ENCODE results near the gene FOLR2. TPM values are rescaled to one million over a fixed set of nuclear protein-coding genes. Genes with fewer than 3 reads are reported as not detected.
"Not testable (repeated sequence)": the region's sequence is repeated elsewhere in the genome, so short reads cannot be mapped to it uniquely, and the experiment has no call there.

Gene FOLR2
- not detected for total RNA-seq

GRCh38 chr11:72216638-72217037 lies at the start of gene FOLR2:
Gene FOLR2 (plus strand): TSS chr11:72216794. CDS start chr11:72218585, 1,791 bp downstream.
- no peak within 1 kb of the TSS for H3K4me3 Mint-ChIP-seq
- peaks cover 4% of the 10 kb centered on the region for H3K4me1 Mint-ChIP-seq (ENCODE audit: low read depth)
- ATAC-seq (replicated peaks in 1 of 2): no peak
- DNase-seq: no peak
- H3K36me3 Mint-ChIP-seq (ENCODE audit: insufficient read depth in 2 of 2): no peaks in the 10 kb centered on the region
- no peaks in the 10 kb centered on the region for H3K9me3 Mint-ChIP-seq
- no peak within 1 kb of the TSS for H3K27ac Mint-ChIP-seq
- H3K27me3 Mint-ChIP-seq (ENCODE audit: low read depth): peaks cover 23% of the 10 kb centered on the region

- H3K27ac Mint-ChIP-seq; H3K4me1 Mint-ChIP-seq (ENCODE audit: low read depth); DNase-seq; H3K9me3 Mint-ChIP-seq; H3K27me3 Mint-ChIP-seq (ENCODE audit: low read depth); H3K4me3 Mint-ChIP-seq; ATAC-seq (replicated peaks in 1 of 2); H3K36me3 Mint-ChIP-seq (ENCODE audit: insufficient read depth in 2 of 2): not testable (repeated sequence)
Observed at GRCh38 chr11:72169046-72169555, 47.5 kb upstream of the FOLR2 start.

GRCh38 chr11:72169754-72170153 lies 46.8 kb upstream of the FOLR2 start:
- DNase-seq; ATAC-seq (replicated peaks in 1 of 2); H3K4me1 Mint-ChIP-seq (ENCODE audit: low read depth); H3K9me3 Mint-ChIP-seq; H3K27ac Mint-ChIP-seq; H3K4me3 Mint-ChIP-seq; H3K27me3 Mint-ChIP-seq (ENCODE audit: low read depth); H3K36me3 Mint-ChIP-seq (ENCODE audit: insufficient read depth in 2 of 2): not testable (repeated sequence)

- H3K27ac Mint-ChIP-seq; ATAC-seq (replicated peaks in 1 of 2); DNase-seq; H3K36me3 Mint-ChIP-seq (ENCODE audit: insufficient read depth in 2 of 2); H3K4me1 Mint-ChIP-seq (ENCODE audit: low read depth); H3K27me3 Mint-ChIP-seq (ENCODE audit: low read depth); H3K4me3 Mint-ChIP-seq; H3K9me3 Mint-ChIP-seq: not testable (repeated sequence)
Observed at GRCh38 chr11:72172043-72172442, 44.6 kb upstream of the FOLR2 start.

- no peaks in the 10 kb centered on the region for H3K27me3 Mint-ChIP-seq (ENCODE audit: low read depth)
- no peaks in the 10 kb centered on the region for H3K36me3 Mint-ChIP-seq (ENCODE audit: insufficient read depth in 2 of 2)
- H3K9me3 Mint-ChIP-seq: no peaks in the 10 kb centered on the region
- no peak for DNase-seq
- H3K4me3 Mint-ChIP-seq: no peak overlapping the region
- no peak overlapping the region for H3K27ac Mint-ChIP-seq
- no peaks in the 10 kb centered on the region for H3K4me1 Mint-ChIP-seq (ENCODE audit: low read depth)
- no peak for ATAC-seq (replicated peaks in 1 of 2)
Observed at GRCh38 chr11:72173291-72173690, 43.3 kb upstream of the FOLR2 start.

- Mint-ChIP-seq H3K27ac (no peak overlapping the region), H3K27me3 (ENCODE audit: low read depth) (no peaks in the 10 kb centered on the region), H3K4me1 (ENCODE audit: low read depth) (peaks cover 1% of the 10 kb centered on the region), H3K36me3 (ENCODE audit: insufficient read depth in 2 of 2) (no peaks in the 10 kb centered on the region), H3K9me3 (no peaks in the 10 kb centered on the region), H3K4me3 (no peak overlapping the region)
- no peak for DNase-seq
- ATAC-seq (replicated peaks in 1 of 2): no peak
Observed at GRCh38 chr11:72174302-72175070, 42.1 kb upstream of the FOLR2 start.

GRCh38 chr11:72177656-72178055 lies 38.9 kb upstream of the FOLR2 start:
- Mint-ChIP-seq H3K36me3 (ENCODE audit: insufficient read depth in 2 of 2) (no peaks in the 10 kb centered on the region), H3K27ac (no peak overlapping the region), H3K4me3 (no peak overlapping the region), H3K9me3 (no peaks in the 10 kb centered on the region), H3K27me3 (ENCODE audit: low read depth) (peaks cover 10% of the 10 kb centered on the region), H3K4me1 (ENCODE audit: low read depth) (peaks cover 17% of the 10 kb centered on the region)
- no peak for DNase-seq
- no peak for ATAC-seq (replicated peaks in 1 of 2)

- Mint-ChIP-seq H3K4me3 (no peak overlapping the region), H3K4me1 (ENCODE audit: low read depth) (peaks cover 26% of the 10 kb centered on the region)
- ATAC-seq (replicated peaks in 1 of 2): no peak
Observed at GRCh38 chr11:72179049-72179803, 37.4 kb upstream of the FOLR2 start.

GRCh38 chr11:72179804-72180396 lies 36.7 kb upstream of the FOLR2 start:
- H3K36me3 Mint-ChIP-seq (ENCODE audit: insufficient read depth in 2 of 2): no peaks in the 10 kb centered on the region
- H3K27me3 Mint-ChIP-seq (ENCODE audit: low read depth): peaks cover 17% of the 10 kb centered on the region
- peaks cover 26% of the 10 kb centered on the region for H3K4me1 Mint-ChIP-seq (ENCODE audit: low read depth)
- H3K4me3 Mint-ChIP-seq: peak overlapping the region in 1 of 2 donors; percentile 39
- ATAC-seq (replicated peaks in 1 of 2): peak; percentile 51 to 65
- no peak overlapping the region for H3K27ac Mint-ChIP-seq
- peak in 1 of 2 donors; percentile 3 for DNase-seq
- no peaks in the 10 kb centered on the region for H3K9me3 Mint-ChIP-seq

More at GRCh38 chr11:72179049-72179803, 37.4 kb upstream of the FOLR2 start:
- H3K27ac Mint-ChIP-seq: no peak overlapping the region
- peaks cover 17% of the 10 kb centered on the region for H3K27me3 Mint-ChIP-seq (ENCODE audit: low read depth)
- H3K9me3 Mint-ChIP-seq: no peaks in the 10 kb centered on the region
- no peaks in the 10 kb centered on the region for H3K36me3 Mint-ChIP-seq (ENCODE audit: insufficient read depth in 2 of 2)
- DNase-seq: no peak

GRCh38 chr11:72180892-72181552 lies 35.6 kb upstream of the FOLR2 start:
- not testable (repeated sequence) for H3K36me3 Mint-ChIP-seq (ENCODE audit: insufficient read depth in 2 of 2); DNase-seq; H3K9me3 Mint-ChIP-seq; H3K4me3 Mint-ChIP-seq; H3K27ac Mint-ChIP-seq
- Mint-ChIP-seq H3K27me3 (ENCODE audit: low read depth) (peaks cover 17% of the 10 kb centered on the region), H3K4me1 (ENCODE audit: low read depth) (peaks cover 26% of the 10 kb centered on the region)
- ATAC-seq (replicated peaks in 1 of 2): peak in 1 of 2 donors; percentile 18

GRCh38 chr11:72181553-72181958 lies 35.0 kb upstream of the FOLR2 start:
- Mint-ChIP-seq H3K4me1 (ENCODE audit: low read depth) (peaks cover 26% of the 10 kb centered on the region), H3K27me3 (ENCODE audit: low read depth) (peaks cover 17% of the 10 kb centered on the region)
- not testable (repeated sequence) for H3K27ac Mint-ChIP-seq; H3K4me3 Mint-ChIP-seq; H3K36me3 Mint-ChIP-seq (ENCODE audit: insufficient read depth in 2 of 2); H3K9me3 Mint-ChIP-seq; DNase-seq
- ATAC-seq (replicated peaks in 1 of 2): peak in 1 of 2 donors; percentile 12

- no peak overlapping the region for H3K27ac Mint-ChIP-seq
- peaks cover 3% of the 10 kb centered on the region for H3K4me1 Mint-ChIP-seq (ENCODE audit: low read depth)
- no peaks in the 10 kb centered on the region for H3K36me3 Mint-ChIP-seq (ENCODE audit: insufficient read depth in 2 of 2)
- H3K27me3 Mint-ChIP-seq (ENCODE audit: low read depth): peaks cover 4% of the 10 kb centered on the region
- H3K4me3 Mint-ChIP-seq: no peak overlapping the region
- ATAC-seq (replicated peaks in 1 of 2): no peak
- no peak for DNase-seq
- H3K9me3 Mint-ChIP-seq: no peaks in the 10 kb centered on the region
Observed at GRCh38 chr11:72188267-72188666, 28.3 kb upstream of the FOLR2 start.
